ENCODE data around the gene XAGE1B. TPM values are rescaled to one million over a fixed set of nuclear protein-coding genes. Genes with fewer than 3 reads are reported as not detected.
"Not testable (repeated sequence)": the region's sequence is repeated elsewhere in the genome, so short reads cannot be mapped to it uniquely, and the experiment has no call there.

The XAGE1B gene
- total RNA-seq, 2 donors from 2014 or later, result not detected

DNA sequence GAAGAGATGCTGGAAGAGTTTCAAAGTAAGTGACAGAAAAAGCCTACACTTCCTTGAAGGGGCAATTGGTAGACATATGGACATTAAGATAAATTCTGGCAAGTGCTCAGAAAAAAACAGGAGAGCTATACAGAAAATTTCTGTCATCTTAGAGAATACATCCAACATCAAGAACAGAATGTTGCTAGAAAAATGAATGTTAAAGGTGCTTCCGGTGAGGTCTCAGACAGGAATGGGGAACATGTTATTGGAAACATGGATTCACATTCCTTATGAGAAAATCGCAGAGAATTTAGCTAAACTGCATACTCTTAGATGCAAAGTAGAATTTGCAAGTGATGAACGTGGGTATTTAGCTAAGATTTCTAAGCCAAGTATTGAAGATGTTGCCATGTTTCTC lies 9.5 kb downstream of the XAGE1B start:
- DNase-seq (no peak), ATAC-seq (no peak)
- Histone ChIP-seq H3K27me3 (no peaks in the 10 kb centered on the region), H3K36me3 (replicated peaks in 1 of 2; ENCODE audit: insufficient read depth in 1 of 2, low read depth in 2 of 2) (no peaks in the 10 kb centered on the region), H3K9me3 (no peaks in the 10 kb centered on the region), H3K4me3 (no peak overlapping the region), H3K27ac (no peak overlapping the region), H3K4me1 (no peaks in the 10 kb centered on the region)
- intact Hi-C loops (cut with DNase I), result no loop called here
- TF ChIP-seq, protein P1, sequence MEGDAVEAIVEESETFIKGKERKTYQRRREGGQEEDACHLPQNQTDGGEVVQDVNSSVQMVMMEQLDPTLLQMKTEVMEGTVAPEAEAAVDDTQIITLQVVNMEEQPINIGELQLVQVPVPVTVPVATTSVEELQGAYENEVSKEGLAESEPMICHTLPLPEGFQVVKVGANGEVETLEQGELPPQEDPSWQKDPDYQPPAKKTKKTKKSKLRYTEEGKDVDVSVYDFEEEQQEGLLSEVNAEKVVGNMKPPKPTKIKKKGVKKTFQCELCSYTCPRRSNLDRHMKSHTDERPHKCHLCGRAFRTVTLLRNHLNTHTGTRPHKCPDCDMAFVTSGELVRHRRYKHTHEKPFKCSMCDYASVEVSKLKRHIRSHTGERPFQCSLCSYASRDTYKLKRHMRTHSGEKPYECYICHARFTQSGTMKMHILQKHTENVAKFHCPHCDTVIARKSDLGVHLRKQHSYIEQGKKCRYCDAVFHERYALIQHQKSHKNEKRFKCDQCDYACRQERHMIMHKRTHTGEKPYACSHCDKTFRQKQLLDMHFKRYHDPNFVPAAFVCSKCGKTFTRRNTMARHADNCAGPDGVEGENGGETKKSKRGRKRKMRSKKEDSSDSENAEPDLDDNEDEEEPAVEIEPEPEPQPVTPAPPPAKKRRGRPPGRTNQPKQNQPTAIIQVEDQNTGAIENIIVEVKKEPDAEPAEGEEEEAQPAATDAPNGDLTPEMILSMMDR (IDR thresholded peaks at IDR 0.05), result no peak
- TF ChIP-seq POLR2A (IDR thresholded peaks at IDR 0.05), result no peak
- WGBS, 2 donors, result 58 to 69% methylated on average over 3 of the region's 3 CpGs

DNA sequence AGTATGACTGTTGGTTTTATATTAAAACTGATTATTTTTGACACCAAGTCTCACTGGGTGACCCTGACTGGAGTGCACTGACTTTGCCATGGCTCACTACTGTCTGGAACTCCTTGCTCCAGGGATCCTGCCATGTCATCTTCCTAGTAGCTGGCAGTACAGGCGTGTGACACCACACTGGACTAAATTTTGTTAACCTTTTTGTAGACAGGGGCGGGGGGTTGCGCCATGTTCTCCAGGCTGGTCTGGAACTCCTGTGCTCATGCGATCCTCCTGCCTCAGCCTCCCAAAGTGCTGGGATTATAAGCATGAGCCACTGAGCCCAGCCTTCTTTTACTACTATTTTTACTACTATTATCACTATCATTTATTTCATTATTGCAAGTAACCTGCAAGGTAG lies 12.3 kb downstream of the XAGE1B start:
- 81 to 100% methylated on average over 4 of the region's 4 CpGs for WGBS, 2 donors

DNA sequence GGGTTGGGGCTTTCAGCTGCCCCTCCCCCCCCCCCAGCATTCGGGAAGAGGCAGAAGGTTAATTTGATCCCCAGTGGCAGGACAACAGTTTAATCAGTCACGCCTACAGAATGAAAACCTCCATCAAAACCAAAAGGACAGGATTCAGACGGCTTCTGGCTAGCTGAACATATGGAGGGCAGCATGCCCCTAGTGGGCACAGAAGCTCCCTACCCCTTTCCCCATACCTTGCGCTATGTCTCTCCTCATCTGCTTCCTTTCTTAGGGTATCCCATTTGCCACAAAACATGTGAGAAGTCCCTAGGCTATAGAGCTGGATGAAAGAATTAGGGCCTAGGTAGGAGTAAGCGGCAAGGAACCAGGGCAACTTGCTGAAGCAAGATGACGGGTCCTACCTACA lies 15.5 kb downstream of the XAGE1B start:
- H3K36me3 ChIP-seq (replicated peaks in 1 of 2; ENCODE audit: insufficient read depth in 1 of 2, low read depth in 2 of 2); H3K4me1 ChIP-seq; intact Hi-C loops (cut with DNase I); DNase-seq; ATAC-seq; H3K27ac ChIP-seq; H3K27me3 ChIP-seq; H3K9me3 ChIP-seq; H3K4me3 ChIP-seq: not testable (repeated sequence)
- WGBS, 2 donors, result no CpG with 5 or more reads among the region's 6 CpGs

More for the DNA sequence above, 12.3 kb downstream of the XAGE1B start:
- Histone ChIP-seq H3K9me3 (no peaks in the 10 kb centered on the region), H3K4me1 (no peaks in the 10 kb centered on the region), H3K27me3 (no peaks in the 10 kb centered on the region), H3K4me3 (no peak overlapping the region), H3K27ac (no peak overlapping the region), H3K36me3 (replicated peaks in 1 of 2; ENCODE audit: insufficient read depth in 1 of 2, low read depth in 2 of 2) (no peaks in the 10 kb centered on the region)
- intact Hi-C loops (cut with DNase I), result no loop called here
- ATAC-seq (no peak), DNase-seq (no peak)
- no peak for TF ChIP-seq POLR2A (IDR thresholded peaks at IDR 0.05)
- TF ChIP-seq, protein P1 (IDR thresholded peaks at IDR 0.05), result no peak

DNA sequence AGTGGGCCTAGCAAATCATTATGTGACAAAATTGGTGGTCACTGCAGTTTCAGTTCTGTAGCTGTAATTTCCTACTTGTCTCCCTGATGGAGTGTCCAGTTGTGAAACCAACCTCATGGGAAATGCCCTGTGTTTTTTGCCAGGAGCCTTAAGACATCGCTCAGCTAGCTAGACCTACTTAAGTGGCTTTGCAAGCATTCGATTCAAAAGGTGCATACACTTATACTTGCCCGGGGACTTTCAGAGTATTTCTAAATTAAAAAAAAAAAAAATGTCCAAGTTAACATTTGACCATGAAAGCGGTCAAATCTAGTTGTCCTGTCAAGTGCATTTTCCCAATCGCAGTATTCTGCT lies 20.5 kb downstream of the XAGE1B start:
- intact Hi-C loops (cut with DNase I); H3K27me3 ChIP-seq; H3K27ac ChIP-seq; ATAC-seq; H3K9me3 ChIP-seq; H3K4me3 ChIP-seq; H3K4me1 ChIP-seq; H3K36me3 ChIP-seq (replicated peaks in 1 of 2; ENCODE audit: insufficient read depth in 1 of 2, low read depth in 2 of 2); DNase-seq: not testable (repeated sequence)
- no CpG with 5 or more reads among the region's 5 CpGs for WGBS, 2 donors

GRCh38 chrX:52495545-52496418 lies 21.1 kb downstream of the XAGE1B start, which contains the start of gene XAGE1A:
Gene XAGE1A, plus strand, starts transcription at chrX:52495808. Its CDS starts 1,554 bp downstream, at chrX:52497362.
- H3K27me3 ChIP-seq; DNase-seq; intact Hi-C loops (cut with DNase I); ATAC-seq; H3K4me1 ChIP-seq; H3K36me3 ChIP-seq (replicated peaks in 1 of 2; ENCODE audit: insufficient read depth in 1 of 2, low read depth in 2 of 2); H3K9me3 ChIP-seq; H3K4me3 ChIP-seq; H3K27ac ChIP-seq: not testable (repeated sequence)
- no CpG with 5 or more reads among the region's 41 CpGs for WGBS, 2 donors

DNA sequence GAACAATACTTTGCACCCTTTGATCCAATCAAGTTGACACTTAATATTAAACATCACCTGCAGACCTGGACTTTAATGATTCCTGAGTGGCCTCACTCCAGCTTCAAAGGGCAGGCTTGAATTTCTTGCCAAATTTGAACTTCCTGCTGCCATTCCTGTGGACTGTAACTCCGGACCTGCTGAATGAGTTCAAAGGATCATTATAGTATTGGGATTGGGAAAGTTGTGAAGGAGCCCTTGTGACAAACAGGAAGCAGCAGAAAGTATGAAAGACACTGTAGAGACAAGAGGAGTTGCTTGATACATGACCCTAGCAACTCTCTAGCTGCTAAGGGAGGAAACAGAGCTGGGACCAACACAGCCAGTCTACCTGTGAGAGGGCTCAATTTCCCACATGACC lies 45.6 kb downstream of the XAGE1B start:
- WGBS, 2 donors, result 25% methylated on average over 1 of the region's 1 CpG; no CpG with 5 or more reads in 1 of the 2 donors
- H3K27ac ChIP-seq; intact Hi-C loops (cut with DNase I); H3K9me3 ChIP-seq; ATAC-seq; H3K36me3 ChIP-seq (replicated peaks in 1 of 2; ENCODE audit: insufficient read depth in 1 of 2, low read depth in 2 of 2); H3K4me3 ChIP-seq; H3K4me1 ChIP-seq; DNase-seq; H3K27me3 ChIP-seq: not testable (repeated sequence)

Small RNA genes lying within 50 kb of the gene (small RNA-seq; reads per million reads assigned to genes)
- not detected for gene BX510359.8
- not detected for gene RBM22P7

Other genes with a start within 250 kb of the XAGE1B start
- gene XAGE2, start 148.0 kb downstream of the XAGE1B start, total RNA-seq, result not detected
- not detected for gene XAGE1A, start 21.3 kb downstream of the XAGE1B start, total RNA-seq
- not detected for gene SSX7, start 137.8 kb upstream of the XAGE1B start, total RNA-seq
- gene SSX2, start 190.1 kb upstream of the XAGE1B start, total RNA-seq, result not detected
- not detected for gene SSX2B, start 234.2 kb upstream of the XAGE1B start, total RNA-seq